ENCODE measurements around the gene STXBP5.

- TF ChIP-seq, protein P1, sequence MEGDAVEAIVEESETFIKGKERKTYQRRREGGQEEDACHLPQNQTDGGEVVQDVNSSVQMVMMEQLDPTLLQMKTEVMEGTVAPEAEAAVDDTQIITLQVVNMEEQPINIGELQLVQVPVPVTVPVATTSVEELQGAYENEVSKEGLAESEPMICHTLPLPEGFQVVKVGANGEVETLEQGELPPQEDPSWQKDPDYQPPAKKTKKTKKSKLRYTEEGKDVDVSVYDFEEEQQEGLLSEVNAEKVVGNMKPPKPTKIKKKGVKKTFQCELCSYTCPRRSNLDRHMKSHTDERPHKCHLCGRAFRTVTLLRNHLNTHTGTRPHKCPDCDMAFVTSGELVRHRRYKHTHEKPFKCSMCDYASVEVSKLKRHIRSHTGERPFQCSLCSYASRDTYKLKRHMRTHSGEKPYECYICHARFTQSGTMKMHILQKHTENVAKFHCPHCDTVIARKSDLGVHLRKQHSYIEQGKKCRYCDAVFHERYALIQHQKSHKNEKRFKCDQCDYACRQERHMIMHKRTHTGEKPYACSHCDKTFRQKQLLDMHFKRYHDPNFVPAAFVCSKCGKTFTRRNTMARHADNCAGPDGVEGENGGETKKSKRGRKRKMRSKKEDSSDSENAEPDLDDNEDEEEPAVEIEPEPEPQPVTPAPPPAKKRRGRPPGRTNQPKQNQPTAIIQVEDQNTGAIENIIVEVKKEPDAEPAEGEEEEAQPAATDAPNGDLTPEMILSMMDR (IDR thresholded peaks at IDR 0.05): peak in 1 of 4 experiments; percentile 14
- TF ChIP-seq POLR2A (IDR thresholded peaks at IDR 0.05) (peak in 1 of 2 donors; percentile 11), EP300 (IDR thresholded peaks at IDR 0.05) (no peak), POLR2AphosphoS5 (IDR thresholded peaks at IDR 0.05) (peak; percentile 37)
These were observed at the start of gene STXBP5 for GRCh38 chr6:147204060-147204785.
